ENCODE data around the gene LPIN3.

- TF ChIP-seq CTCF (IDR thresholded peaks at IDR 0.05) (no peak), POLR2A (IDR thresholded peaks at IDR 0.05) (no peak), POLR2AphosphoS5 (IDR thresholded peaks at IDR 0.05) (no peak), EP300 (IDR thresholded peaks at IDR 0.05) (no peak)
Measured at GRCh38 chr20:41306061-41306727, 34.4 kb upstream of the LPIN3 start.
